Cerebellar cortex (tissue), 1 donor: Measurements from ENCODE around the gene MYO9A.
"Not testable (repeated sequence)": the region's sequence is repeated elsewhere in the genome, so short reads cannot be mapped to it uniquely, and the experiment has no call there.

Source experiments
- DNase-seq: peaks from one replicate; pipeline ENCODE4 v3.0.0-alpha.2; 2015; ENCODE audit warnings: low spot score

MYO9A gene

DNA sequence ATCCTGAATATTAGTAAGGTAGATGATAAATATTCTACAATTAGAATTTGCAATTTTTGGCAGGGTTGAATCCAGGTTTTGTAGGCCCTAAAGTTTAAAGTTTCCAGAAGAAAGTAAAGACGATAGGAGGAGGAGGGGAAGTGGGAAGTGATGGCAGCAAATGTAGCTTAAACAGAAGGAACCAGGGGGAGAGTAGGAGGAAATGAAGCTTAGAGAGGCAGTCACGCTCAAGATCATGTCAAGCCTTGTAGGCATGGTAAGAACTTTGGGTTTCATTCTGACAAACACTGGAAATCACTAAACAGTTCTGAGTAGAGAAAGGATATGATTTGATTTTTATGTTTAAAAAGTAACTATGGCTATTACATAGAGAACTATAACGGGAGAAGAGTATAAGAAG is 243.7 kb downstream of the MYO9A start:
- no peak for DNase-seq

- DNase-seq, result not testable (repeated sequence)
Measured at GRCh38 chr15:71858232-71858631, 259.7 kb downstream of the MYO9A start.

DNA sequence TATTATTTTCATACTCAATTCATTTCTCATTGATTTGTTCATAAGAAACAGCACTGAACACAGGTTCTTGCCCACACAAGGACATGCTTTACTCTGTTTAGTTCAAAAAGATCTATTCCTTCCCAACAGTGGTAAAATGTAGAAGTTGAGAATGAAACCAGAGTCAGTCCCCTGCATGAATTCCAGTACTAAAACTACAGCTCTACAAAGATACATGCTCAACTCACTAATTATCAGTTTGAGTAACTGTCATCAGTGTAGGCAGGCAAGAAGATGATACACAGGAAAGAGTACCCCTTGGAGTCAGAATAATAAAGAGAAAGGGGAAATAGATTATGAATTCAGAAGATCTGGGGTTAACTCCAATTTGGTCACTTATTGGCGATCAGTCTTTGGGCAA is 264.4 kb downstream of the MYO9A start:
- DNase-seq, result no peak

GRCh38 chr15:71844916-71845315 is 273.0 kb downstream of the MYO9A start:
- DNase-seq, result no peak

- no peak for DNase-seq
Measured at GRCh38 chr15:71841563-71841962, 276.4 kb downstream of the MYO9A start.

GRCh38 chr15:71830981-71831380 is 287.0 kb downstream of the MYO9A start:
- DNase-seq, result no peak

GRCh38 chr15:71826196-71826595 is 291.8 kb downstream of the MYO9A start:
- no peak for DNase-seq

DNA sequence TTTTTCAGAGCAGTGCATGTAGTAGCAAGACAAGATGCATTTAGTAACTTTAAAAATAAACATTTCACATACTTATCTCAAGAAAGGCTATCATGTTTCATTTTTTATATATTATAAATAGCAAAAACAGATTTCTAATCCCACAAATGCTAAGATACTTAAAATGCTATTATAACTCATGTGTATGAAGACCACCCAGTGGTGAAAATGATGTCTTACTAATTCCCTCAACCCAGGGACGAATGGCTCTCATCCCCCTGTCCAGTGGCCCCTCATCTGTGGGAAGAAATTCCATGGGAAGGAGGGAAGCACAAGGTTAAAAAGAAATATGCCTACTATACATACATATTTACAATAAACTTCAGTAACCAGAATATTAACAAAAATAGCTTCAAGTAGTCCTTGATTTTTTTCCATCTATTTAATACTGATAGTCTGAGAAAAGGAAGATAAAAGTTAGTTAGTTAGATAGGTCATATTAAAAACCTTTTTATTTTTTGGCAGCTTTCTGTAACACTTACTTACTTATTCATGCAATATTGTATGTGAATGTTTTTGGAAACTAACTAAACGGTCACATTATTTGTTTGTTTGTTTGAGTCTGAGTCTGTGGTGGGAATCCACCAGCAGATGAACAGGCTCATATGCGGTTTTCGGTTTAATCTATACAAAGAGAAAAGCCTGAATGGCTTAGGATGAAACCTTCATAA is 292.8 kb downstream of the MYO9A start:
- DNase-seq, result no peak

GRCh38 chr15:71823801-71824200 is 294.1 kb downstream of the MYO9A start:
- DNase-seq, result no peak

DNA sequence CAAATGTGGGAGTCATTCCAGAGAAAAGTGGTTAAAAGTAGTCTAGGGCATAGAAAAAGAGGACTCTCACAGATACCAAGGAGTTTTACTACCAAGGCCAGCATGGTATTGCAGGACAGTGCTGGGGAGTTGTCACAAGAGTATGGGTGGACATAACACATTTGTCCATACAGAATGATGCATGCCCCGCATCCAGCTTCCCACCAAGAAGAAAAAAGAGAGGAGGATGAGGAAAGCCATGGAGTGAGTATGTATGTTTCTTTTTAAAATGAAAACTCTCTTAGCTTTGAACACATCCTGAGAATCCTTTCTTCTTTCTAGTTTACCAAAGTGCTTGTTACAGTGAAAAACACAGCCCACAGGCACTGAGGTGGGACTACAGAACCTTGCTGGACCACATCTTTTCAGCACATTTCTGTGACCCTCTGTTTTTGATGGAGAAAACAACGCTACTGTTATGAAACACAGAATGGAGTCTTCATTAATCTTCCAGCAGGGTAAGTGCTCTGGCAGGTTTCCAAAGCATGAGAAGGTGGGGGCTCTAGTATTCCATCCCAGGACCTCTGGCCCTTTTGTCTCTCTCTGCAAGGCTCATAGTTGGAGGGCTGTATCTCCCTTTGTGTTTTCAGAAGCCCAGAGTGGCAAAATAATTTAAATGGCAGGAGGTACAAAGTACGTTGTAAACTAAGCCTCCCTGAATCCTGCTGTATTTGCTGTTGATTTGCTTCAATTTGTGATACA is 294.9 kb downstream of the MYO9A start:
- DNase-seq, result no peak

- no peak for DNase-seq
Measured at GRCh38 chr15:71821547-71822129, 296.3 kb downstream of the MYO9A start.

DNA sequence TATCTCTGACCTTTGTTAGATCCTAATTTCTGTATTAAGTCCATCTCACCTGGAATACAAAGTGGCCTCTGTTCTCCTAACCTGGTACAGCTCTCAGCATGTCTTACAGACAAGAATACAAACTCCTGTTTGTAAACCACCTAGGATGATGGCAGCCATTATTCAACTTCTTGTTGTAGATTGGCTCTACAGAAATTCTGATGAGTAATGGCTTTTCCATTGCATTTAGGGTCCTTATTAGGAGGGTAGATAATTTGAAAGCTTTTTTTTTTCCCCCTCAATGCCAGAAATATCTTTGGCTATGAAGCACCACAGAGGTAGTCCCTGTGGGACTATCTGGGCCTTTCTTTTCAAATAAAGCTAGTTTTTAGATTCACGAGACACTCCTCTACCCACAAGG is 297.8 kb downstream of the MYO9A start:
- DNase-seq, result no peak

GRCh38 chr15:71817351-71817750 is 300.6 kb downstream of the MYO9A start:
- no peak for DNase-seq

GRCh38 chr15:71815301-71815700 is 302.6 kb downstream of the MYO9A start:
- no peak for DNase-seq

GRCh38 chr15:71813723-71814470 is 304.1 kb downstream of the MYO9A start:
- no peak for DNase-seq

DNA sequence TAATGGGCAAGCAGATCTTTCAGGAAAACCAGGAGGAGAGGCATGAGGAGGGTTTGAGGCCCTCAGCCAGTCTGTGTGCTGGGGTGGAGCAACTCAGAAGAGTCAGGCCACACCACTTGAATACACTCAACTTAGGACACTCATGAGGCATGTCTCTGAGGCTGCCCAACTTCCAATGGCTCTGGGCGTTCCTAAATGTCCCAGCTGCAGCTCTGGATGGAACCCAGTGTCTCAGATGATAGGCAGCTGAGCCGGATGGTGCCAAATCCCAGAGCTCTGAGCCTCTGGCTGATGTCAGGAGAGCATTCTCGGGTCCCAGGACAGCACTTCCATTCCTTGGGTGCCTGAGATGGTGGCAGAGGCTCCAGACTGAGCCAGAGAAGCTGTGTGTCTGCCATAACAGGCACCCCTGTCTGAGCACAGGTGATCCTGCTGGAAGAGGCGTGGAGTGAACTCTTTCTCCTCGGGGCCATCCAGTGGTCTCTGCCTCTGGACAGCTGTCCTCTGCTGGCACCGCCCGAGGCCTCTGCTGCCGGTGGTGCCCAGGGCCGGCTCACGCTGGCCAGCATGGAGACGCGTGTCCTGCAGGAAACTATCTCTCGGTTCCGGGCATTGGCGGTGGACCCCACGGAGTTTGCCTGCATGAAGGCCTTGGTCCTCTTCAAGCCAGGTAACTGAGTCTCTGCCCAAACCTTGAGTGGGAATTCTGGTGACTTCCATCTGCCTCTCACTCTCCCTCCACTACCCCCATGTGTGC is 304.8 kb downstream of the MYO9A start:
- DNase-seq, result no peak

DNA sequence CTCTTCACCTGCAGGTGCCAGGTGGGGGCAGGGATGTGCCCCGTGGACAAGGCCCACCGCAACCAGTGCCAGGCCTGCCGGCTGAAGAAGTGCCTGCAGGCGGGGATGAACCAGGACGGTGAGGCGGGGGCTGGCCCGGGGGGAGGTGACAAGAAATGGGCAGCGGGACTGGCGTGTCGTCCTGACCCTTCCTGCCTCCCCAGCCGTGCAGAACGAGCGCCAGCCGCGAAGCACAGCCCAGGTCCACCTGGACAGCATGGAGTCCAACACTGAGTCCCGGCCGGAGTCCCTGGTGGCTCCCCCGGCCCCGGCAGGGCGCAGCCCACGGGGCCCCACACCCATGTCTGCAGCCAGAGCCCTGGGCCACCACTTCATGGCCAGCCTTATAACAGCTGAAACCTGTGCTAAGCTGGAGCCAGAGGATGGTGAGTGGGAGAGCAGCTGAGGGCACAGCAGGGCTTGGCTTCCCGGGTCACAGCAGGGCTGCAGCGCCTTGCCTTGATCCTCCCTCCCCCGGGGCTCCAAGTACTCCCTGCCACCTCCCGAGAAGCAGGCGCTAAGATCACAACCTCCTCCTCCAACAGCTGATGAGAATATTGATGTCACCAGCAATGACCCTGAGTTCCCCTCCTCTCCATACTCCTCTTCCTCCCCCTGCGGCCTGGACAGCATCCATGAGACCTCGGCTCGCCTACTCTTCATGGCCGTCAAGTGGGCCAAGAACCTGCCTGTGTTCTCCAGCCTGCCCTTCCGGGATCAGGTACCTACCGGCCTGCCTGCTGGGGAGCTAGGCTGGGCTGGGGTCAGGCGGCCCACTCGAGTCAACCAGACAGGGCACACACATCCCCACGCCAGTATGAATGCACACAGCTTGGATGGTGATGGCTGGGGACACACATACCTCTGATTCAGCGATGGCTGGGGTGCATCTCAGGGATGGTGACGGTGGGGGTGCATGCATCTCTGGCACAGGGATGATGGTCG is 305.9 kb downstream of the MYO9A start:
- no peak for DNase-seq

DNA sequence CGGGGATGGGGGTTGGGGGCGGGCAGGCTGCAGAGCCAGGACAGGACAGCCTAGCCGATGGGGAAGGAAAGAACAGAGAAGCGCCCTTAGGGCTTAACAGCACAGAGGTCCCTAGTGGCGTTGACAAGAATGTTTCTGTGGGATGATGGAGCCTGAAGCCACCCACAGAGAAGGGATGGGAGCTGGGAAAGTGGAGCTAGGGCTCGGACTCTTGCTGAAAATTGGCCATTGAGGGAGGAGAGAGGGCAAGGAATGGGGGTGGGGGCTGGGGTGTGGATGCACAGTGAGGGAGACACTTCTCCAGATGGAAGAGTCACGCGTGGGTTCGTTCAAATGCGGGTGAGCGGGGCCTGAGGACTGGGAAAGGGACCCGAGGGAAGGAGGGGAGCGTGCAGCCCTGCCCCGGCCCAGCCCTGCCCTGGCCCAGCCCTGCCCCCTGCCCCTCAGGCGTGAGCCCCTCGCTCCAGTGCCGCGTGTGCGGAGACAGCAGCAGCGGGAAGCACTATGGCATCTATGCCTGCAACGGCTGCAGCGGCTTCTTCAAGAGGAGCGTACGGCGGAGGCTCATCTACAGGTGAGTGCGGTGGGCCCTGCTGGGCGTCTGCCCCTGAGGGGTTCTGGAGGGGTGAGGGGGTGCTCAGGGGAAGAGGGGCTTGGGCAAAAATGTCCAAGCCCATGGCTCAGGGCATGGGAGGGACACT is 306.8 kb downstream of the MYO9A start:
- DNase-seq, result no peak

- no peak for DNase-seq
Measured at GRCh38 chr15:71810256-71811035, 307.5 kb downstream of the MYO9A start, which contains the start of gene NR2E3. NR2E3 (plus strand) TSS chr15:71810554; CDS start chr15:71810744, 190 bp downstream.
